Lower lobe of right lung (tissue), 2 donors: ENCODE data around the gene RAPSN. TPM values are rescaled to one million over a fixed set of nuclear protein-coding genes. Genes with fewer than 3 reads are reported as not detected.
"Not testable (repeated sequence)": the region's sequence is repeated elsewhere in the genome, so short reads cannot be mapped to it uniquely, and the experiment has no call there.

Experiments
- ATAC-seq, 2 donors: fragments of 200-7000 bp; cut with Tn5 transposase; one replicate each; pipeline ENCODE4 v1.9.1; 2020 to 2022; ENCODE audit warnings: mild to moderate bottlenecking in 2 of 2, moderate library complexity in 2 of 2
- DNase-seq: peaks from one replicate; pipeline ENCODE4 v3.0.0-alpha.2; 2020
- H3K27ac ChIP-seq: fragments of 200-600 bp; one replicate; pipeline ENCODE4 v1.8.0; 2022
- H3K27me3 ChIP-seq: fragments of 200-600 bp; one replicate; pipeline ENCODE4 v1.8.0; 2022; ENCODE audit warnings: low read depth
- H3K36me3 ChIP-seq: fragments of 200-600 bp; one replicate; pipeline ENCODE4 v1.8.0; 2022; ENCODE audit warnings: mild to moderate bottlenecking
- H3K4me1 ChIP-seq: fragments of 200-600 bp; one replicate; pipeline ENCODE4 v1.8.0; 2022
- H3K4me3 ChIP-seq: fragments of 200-600 bp; one replicate; pipeline ENCODE4 v1.8.0; 2022; ENCODE audit warnings: mild to moderate bottlenecking
- H3K9me3 ChIP-seq: fragments of 200-600 bp; one replicate; pipeline ENCODE4 v1.8.0; 2022
- CTCF ChIP-seq: fragments of 200-600 bp; IDR thresholded peaks from one replicate; pipeline ENCODE4 v1.8.0; 2022; ENCODE audit warnings: antibody characterized with exemption, mild to moderate bottlenecking
- intact Hi-C: fragments of 100-400 bp; cut with DNase I; formaldehyde crosslinking; loops from one replicate; pipeline ENCODE4 v1.11.0; 2022
- total RNA-seq: library from RNA; stranded (reverse); fragmentation: NEBNext Ultra II Directional; extraction: Animal tissue kit (Norgen Biotek cat#: 25700); gene quantifications from one replicate; pipeline ENCODE4 v1.2.1, GENCODE V29; 2021
- donor health status: DM: no; HTN: yes; CAD: no; lungs with severe emphysema.

The RAPSN gene
- total RNA-seq, 1 donor from 2014 or later = 1.2 TPM

GRCh38 chr11:47454258-47454671 is 5.3 kb upstream of the RAPSN start:
- TF ChIP-seq CTCF = peak; percentile 75
- H3K27me3 ChIP-seq, H3K4me1 ChIP-seq, intact Hi-C loops, H3K9me3 ChIP-seq, H3K36me3 ChIP-seq, H3K27ac ChIP-seq, H3K4me3 ChIP-seq: not testable (repeated sequence)
- DNase-seq = peak; percentile 78
- peak; percentile 92 to 93 for ATAC-seq

- Histone ChIP-seq H3K4me1 (no peaks in the 10 kb centered on the region), H3K36me3 (no peaks in the 10 kb centered on the region), H3K9me3 (no peaks in the 10 kb centered on the region), H3K4me3 (no peak overlapping the region), H3K27me3 (no peaks in the 10 kb centered on the region), H3K27ac (no peak overlapping the region)
- intact Hi-C loops = no loop called here
- DNase-seq = no peak
- TF ChIP-seq CTCF = no peak
- no peak for ATAC-seq
Measured at GRCh38 chr11:47453365-47453764, 4.4 kb upstream of the RAPSN start.

GRCh38 chr11:47451990-47452389 is 3.1 kb upstream of the RAPSN start:
- no peaks in the 10 kb centered on the region for H3K36me3 ChIP-seq
- ATAC-seq = no peak
- no peak overlapping the region for H3K27ac ChIP-seq
- DNase-seq = peak; percentile 2
- H3K4me1 ChIP-seq = no peaks in the 10 kb centered on the region
- no peak for TF ChIP-seq CTCF
- intact Hi-C loops = no loop called here
- no peaks in the 10 kb centered on the region for H3K27me3 ChIP-seq
- no peaks in the 10 kb centered on the region for H3K9me3 ChIP-seq
- no peak overlapping the region for H3K4me3 ChIP-seq

- H3K27ac ChIP-seq = no peak overlapping the region
- H3K27me3 ChIP-seq = no peaks in the 10 kb centered on the region
- no peak for TF ChIP-seq CTCF
- DNase-seq (no peak), ATAC-seq (no peak)
- intact Hi-C loops = no loop called here
- no peaks in the 10 kb centered on the region for H3K4me1 ChIP-seq
- H3K4me3 ChIP-seq = no peak overlapping the region
- H3K9me3 ChIP-seq = no peaks in the 10 kb centered on the region
- H3K36me3 ChIP-seq = no peaks in the 10 kb centered on the region
Measured at GRCh38 chr11:47451436-47451835, 2.5 kb upstream of the RAPSN start.

GRCh38 chr11:47449541-47449940 is 605 bp upstream of the RAPSN start:
- no peak overlapping the region for H3K27ac ChIP-seq
- no peaks in the 10 kb centered on the region for H3K36me3 ChIP-seq
- ATAC-seq (no peak), DNase-seq (no peak)
- no peaks in the 10 kb centered on the region for H3K9me3 ChIP-seq
- TF ChIP-seq CTCF = no peak
- H3K4me3 ChIP-seq = no peak overlapping the region
- H3K27me3 ChIP-seq = no peaks in the 10 kb centered on the region
- intact Hi-C loops = no loop called here
- H3K4me1 ChIP-seq = no peaks in the 10 kb centered on the region

- Histone ChIP-seq H3K27ac (no peak overlapping the region), H3K27me3 (no peaks in the 10 kb centered on the region), H3K4me3 (no peak overlapping the region), H3K36me3 (no peaks in the 10 kb centered on the region), H3K9me3 (no peaks in the 10 kb centered on the region), H3K4me1 (no peaks in the 10 kb centered on the region)
- TF ChIP-seq CTCF = no peak
- intact Hi-C loops = no loop called here
- ATAC-seq (no peak), DNase-seq (no peak)
Measured at GRCh38 chr11:47447906-47448305, 1.0 kb downstream of the RAPSN start.
